ENCODE results near the gene MLIP.

MLIP gene

DNA sequence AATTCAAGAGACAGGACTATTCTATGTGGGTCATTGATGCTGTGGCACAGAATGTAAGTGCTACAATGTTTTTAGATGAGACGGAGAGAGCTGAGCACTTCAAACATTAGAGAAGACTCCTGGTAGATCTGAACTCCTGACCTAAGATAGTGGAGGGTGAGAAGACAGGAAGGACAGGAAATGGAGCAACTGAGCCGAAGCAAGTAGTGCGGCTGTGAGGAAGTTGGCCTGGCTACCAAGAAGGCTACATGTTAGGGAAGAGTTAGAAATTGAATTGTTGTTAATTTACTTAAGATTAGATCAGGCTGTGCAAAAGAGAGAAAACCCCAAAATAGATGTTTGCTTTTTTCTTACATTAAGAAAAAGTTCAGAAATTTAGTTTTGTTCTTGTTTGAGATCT is 14.4 kb upstream of the MLIP start:
- in situ Hi-C loops (cut with MboI; ENCODE audit: low sequenced_read_pairs): no loop called here

DNA sequence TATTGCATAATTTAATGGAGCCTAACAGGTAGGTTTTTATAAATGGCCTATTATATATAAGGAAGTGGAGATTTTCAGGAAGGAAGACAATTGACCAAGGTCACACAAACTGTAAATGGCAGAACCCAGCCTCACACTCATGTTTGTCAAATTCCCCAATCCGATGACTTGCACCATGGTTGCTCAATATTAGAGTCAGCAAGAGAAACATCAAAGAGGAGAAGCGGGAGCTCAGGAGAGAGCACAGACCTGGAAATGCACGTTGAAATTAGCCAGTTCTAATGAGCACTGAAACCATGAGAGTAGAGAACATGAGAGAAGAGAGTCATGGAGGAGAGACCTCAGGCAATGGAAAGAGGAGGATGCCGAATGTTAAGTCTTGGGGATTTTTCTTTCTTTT is 13.5 kb upstream of the MLIP start:
- in situ Hi-C loops (cut with MboI; ENCODE audit: low sequenced_read_pairs): no loop called here

DNA sequence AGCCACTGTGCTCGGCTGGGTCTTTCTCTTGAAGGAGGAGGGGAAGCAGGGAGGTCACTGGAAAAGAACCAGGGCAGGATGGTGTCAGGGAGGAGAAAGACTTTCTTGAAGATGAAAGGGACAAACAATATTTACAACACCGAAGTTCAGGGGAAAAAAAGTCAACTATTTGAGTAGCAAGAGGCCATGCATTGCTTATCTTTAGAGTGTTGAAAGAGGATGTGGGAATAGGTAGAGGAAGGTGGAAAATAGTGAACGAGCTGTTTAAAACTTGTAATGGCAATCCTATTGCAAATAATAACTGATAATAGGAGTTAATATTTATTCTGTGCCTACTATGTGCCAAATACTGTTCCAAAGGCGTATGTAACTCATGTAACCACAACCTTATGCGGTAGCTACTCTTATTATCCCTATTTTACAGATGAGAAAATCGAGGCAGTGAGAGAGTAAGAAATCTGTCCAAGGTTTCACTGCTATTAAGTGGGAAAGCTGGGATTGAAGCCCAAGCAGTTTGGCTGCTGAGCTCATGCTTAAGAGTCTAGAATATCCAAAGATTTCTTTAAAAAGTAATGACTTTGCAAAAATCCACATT is 12.7 kb upstream of the MLIP start:
- in situ Hi-C loops (cut with MboI; ENCODE audit: low sequenced_read_pairs): no loop called here

DNA sequence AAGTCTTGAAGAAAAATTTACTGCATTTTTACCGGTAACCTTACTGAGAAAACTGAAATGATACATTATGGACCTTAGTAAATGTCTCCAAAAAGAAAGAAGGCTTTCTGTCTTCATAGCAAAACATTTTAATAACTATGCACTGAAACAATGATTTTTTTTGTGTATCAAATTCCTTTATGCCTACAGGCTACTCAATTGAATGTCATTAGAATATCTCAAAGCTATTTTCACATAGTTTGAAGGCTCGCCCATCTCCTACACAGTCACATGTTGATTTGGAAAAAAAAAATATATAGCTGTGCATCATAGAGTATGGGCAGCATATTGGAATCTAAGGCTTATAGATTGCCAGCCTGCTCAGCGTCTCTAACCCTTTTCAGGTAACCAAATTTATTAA is 12.0 kb upstream of the MLIP start:
- in situ Hi-C loops (cut with MboI; ENCODE audit: low sequenced_read_pairs): no loop called here

DNA sequence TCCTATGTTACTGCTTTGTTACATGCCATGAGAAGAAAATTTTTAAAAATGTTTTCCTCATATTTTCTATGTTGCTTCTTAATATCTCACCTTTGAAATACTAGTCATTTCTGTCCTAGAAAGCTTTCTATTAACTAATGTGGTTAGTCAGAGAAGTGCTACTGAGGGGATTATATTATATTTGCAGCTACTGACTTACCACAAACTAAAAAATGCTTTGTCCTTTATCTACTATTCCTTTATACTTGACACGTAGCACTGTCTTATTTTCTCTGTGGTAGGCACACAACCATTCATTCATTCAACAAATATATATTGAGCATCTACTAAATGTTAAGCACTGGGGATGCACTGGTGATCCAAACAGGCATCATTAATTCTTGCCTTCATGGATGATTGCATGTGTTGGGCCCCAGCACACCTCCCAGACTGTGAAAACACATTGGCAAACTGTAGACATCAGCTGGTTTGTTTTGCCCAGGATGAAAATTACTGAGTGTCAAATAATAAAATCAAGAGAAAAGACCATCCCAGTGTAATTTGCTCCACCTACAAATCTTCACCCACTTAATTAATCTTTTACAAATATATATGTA is 10.7 kb upstream of the MLIP start:
- in situ Hi-C loops (cut with MboI; ENCODE audit: low sequenced_read_pairs): no loop called here

DNA sequence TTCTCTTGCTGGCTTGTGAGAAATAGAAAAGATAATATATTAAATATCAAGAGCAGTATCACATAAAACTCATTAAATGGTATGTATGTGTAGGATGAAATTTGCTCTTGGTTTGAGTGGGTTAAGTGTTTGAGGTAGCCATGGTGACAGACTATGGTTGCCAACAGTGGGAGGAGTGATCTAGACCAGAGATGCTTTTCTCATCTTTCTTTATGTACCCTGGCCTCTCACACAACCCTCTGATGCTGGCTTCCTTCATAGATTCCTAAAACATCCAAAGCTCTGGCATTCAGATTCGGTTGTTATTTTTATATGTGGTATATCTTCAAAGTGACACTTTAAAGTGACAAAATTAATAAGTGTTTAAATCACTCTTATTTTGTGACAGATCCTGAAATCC is 9.0 kb upstream of the MLIP start:
- in situ Hi-C loops (cut with MboI; ENCODE audit: low sequenced_read_pairs): no loop called here

DNA sequence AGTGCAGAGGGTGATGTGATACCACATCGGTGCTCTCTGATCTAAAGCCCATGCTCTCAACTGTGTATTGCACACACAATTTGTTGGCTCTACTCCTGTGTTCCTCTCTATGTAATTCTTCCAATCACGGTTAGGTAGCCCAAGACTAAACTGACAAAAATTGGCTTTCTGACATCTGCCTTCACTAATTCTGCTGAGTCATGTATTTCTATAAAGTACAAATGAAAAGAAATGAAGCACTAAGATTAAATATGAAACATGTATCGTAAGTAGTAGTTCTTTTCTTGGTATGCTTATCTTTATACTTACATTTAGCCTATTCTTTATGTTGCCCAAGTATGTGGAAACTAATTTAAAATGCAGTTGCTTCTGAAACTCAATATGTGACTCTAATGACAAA is 7.7 kb upstream of the MLIP start:
- in situ Hi-C loops (cut with MboI; ENCODE audit: low sequenced_read_pairs): no loop called here

DNA sequence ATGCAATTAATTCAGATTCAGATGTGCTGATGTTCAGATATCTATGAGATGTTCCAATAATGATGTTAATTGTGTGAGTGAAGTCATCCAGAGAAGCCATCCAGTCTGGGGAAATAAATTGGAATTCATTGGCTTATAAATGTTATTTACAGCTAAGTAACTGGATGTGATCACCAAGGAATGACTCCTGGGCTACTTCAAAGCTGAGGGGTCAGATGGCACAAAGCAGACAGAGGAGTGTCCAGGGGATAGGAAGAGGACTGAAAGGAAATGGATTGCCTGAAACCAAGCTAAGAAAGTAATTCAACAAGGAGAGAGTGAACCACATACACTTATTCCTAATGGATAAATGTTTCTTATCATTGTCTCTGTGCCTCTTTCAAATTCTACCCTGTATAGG is 4.5 kb upstream of the MLIP start:
- in situ Hi-C loops (cut with MboI; ENCODE audit: low sequenced_read_pairs): no loop called here

DNA sequence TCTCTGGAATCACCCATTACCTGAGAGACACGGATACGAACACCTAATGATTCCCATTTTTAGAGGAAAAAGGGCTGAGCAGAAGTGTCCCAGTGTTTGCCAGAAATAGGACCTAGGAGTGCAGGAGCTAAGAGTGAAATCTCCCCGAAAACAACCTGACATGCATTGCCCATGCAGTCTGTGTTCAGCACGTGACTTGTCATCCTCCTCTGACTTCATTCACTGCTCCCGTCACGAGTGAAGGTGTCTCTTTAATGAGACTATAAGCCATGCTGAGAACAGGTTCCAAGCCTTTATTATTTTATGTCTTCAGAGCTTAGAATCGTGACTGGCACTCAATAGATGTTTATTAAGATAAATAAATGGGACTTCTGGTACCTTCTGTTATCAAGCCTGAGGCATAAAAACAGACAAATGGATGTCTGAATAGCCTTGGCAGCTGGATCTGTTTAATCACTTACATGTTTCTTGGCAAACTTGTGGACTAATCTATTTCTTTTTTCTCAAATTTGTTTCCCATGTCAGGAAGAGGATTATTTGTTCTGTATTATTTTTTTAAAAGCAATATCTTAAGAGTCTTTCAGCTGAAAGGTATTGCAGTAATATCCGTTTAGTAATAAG is 3.7 kb upstream of the MLIP start:
- in situ Hi-C loops (cut with MboI; ENCODE audit: low sequenced_read_pairs): no loop called here

DNA sequence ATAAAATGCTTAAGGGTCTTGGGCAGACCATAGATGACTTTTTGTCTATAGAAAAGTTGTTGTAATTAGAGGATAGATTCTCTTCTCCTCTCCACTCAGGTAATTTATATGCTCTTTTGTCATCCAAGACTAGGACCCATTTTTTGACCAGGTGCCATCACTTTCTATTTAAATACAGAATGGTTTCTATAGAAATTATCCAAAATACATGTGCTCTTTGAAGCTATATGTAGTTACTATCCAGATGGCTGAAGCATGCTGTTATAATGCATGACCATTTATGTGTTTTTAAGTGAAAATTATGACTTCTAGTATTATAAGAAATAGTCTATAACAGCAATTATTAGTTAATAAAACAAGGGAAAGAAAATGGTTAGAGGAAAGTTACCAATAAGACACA is 3.0 kb upstream of the MLIP start:
- in situ Hi-C loops (cut with MboI; ENCODE audit: low sequenced_read_pairs): no loop called here

DNA sequence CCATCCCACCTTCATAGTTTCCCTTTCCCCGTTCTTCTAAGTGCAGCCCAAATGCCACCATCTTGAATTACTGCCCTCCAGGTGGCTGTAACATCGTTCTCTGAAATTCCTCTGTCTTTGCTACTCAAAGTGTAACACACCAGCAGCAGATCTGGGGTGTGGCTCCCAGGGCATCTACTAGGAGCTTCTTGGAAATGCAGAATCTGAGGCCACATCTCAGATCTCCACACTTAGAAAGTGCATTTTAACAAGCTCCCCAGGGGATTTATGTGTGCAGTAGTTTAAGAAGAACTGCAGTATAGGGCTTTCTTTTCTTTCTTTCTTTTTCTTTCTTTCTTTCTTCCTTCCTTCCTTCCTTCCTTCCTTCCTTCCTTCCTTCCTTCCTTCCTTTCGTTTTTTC is 1.7 kb upstream of the MLIP start:
- in situ Hi-C loops (cut with MboI; ENCODE audit: low sequenced_read_pairs): no loop called here

DNA sequence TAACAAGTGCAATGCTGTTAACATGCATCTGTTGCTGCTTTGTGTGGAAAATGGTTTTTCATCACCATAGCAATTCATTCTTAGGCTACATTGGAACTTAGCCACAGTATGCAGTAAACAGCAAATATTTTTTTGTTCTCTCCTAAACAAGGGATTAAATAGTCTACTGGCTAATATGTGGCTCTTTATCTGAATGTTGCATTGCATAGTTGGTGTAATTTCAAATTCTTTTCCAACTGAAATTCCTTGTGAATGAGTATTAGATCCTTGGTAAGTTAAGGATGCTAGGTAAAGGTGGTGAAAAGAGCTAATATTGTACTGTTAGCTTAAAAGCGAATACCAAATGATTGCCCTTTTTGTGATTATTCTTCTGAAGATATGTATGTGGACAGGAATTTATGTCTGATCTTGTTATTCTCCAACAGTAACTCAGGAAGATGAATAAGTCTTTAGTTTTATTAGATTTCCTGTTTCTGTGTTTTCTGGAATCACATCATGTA is 958 bp downstream of the MLIP start:
- in situ Hi-C loops (cut with MboI; ENCODE audit: low sequenced_read_pairs): no loop called here

DNA sequence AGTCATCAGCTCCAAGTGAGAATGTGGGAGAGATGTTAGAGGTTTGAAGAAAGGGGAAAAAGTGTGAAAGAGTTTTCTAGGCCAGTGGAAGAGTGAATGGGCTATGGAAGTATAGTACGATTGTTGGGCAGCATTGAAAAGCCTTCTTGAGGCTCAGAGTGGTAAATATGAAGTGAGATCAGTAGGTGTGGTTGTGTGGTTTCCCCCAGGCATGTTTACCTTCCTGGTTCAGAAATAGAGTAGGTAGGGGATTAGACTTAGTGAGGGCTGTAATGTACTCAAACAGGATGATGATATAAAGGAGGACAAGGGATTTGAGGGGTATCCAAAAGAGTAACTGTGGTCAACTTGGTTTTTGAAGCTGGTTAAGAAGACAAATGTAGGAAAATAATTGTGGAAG is 3.7 kb downstream of the MLIP start:
- in situ Hi-C loops (cut with MboI; ENCODE audit: low sequenced_read_pairs): no loop called here

DNA sequence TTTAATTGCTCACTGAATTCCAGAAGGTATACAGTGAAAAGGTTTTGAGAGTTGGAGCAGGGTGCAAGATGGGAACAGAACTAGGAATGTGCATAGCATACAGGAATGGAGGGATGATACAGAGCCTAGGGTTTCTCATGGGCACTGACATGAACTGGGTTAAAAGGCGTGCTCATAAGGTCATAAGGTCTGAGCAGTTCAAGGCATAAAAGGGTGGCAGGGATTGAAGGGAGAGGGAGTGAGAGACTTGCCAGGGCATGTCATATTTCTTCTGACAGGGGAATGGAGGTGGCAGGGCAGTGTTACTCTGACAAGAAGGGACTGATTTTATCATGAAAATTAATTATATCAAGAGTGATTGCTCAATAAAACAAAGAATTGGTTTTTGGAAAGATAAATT is 4.7 kb downstream of the MLIP start:
- in situ Hi-C loops (cut with MboI; ENCODE audit: low sequenced_read_pairs): no loop called here

DNA sequence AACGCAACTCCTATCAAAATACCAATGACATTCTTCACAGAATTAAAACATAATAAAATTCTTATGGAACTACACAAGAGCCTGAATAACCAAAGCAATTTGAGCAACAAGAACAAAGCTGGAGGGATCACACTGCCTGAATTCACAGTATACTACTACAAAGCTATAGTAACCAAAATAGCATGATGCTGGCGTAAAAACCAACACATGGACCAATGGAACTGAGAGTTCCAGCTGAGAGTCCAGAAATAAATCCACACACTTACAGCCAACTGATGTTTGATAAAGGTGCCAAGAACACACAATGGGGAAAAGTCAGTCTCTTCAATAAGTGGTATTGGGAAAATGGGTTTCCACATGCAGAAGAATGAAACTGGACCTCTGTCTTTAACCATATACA is 6.9 kb downstream of the MLIP start:
- in situ Hi-C loops (cut with MboI; ENCODE audit: low sequenced_read_pairs): no loop called here

DNA sequence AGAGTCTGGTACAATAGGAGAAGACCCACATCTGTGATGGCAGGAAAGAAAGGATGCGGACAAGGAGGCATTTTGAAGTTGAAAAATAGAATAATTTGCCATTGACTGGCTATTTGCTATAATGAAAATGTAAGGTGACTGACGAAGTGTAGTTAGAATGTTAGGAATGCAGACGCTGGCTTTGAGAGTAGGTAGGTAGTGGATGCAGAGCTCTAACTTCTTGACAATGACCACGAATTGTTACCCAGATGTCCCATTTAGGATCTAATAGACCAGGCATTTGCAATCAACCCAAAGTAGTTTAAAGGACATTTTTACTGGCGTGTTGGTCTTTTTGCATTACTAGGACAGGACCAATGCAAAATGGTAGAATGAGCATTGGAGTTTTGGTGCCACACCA is 14.2 kb downstream of the MLIP start:
- in situ Hi-C loops (cut with MboI; ENCODE audit: low sequenced_read_pairs): no loop called here

DNA sequence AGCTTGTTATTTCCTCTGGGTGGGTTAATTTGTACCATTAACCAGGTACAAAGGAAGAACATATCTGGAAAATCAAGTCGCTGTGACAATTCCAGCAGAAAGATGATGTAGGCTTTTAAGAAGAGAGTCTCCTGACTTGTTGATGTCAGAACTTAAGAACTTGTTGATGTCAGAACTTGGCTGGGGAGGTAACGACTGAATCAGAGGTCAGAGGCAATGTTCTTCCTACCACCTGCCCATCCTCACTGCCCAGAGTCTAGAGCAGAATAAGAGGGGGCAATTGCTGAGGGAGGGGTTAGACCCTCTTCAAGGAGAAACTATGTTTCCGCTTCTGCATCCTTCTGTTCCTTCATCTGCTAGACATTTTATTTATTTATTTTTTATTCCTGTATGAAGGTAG is 18.9 kb downstream of the MLIP start:
- in situ Hi-C loops (cut with MboI; ENCODE audit: low sequenced_read_pairs): no loop called here

DNA sequence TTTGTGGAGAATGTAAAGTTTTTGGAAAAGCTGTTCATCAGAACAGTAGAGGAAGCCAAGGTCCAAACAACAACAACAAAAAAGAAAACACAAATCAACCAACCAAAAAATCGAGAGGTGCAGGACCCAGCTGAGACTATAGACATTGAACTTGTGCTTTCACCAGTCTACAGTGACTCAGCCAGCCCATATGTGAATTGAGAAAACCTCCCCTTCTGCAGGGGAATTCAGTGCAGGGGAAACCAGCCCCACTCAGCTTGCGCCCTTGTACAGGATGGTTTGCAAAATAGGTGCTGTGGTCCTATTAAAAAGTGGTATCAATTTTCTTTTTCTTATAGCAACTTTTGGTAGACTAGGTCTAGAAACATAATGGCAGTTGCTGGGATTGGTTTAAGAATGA is 21.3 kb downstream of the MLIP start:
- in situ Hi-C loops (cut with MboI; ENCODE audit: low sequenced_read_pairs): no loop called here

DNA sequence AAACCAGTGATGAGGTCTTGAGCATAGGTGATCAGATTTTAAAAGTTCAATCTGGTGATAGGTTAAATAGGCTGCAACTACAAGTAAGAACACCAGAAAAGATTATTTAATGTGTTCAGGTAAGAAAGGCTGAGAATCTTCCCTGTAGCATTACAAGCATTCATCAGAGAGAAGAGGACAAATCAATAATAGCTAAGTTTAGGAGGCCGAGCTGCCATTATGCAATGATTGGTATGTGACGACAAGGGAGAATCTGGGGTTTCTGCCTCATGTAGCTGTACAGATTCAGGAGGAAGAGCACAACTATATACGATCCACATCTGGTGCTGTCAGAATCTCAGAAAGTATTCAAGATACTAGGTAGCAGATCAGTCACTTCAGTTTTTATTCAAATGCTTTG is 21.9 kb downstream of the MLIP start:
- in situ Hi-C loops (cut with MboI; ENCODE audit: low sequenced_read_pairs): no loop called here

DNA sequence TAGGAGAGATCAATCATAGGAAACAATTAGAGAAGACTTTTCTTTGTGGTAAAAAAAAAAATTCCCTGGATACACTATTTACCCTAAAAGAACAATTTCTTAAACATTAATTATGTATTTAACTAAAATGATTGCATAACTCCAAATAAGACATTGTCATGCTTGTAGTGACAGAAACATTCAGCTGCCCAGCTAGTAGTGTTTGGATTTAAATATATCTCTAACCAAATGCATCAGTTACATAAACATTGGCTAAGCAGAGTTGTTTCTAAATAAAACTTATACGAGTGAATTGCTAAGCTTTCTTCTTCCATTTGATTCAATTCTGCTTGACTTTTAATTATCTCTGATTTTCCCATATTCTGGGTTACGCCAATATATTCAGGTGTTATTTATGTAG is 23.7 kb downstream of the MLIP start:
- in situ Hi-C loops (cut with MboI; ENCODE audit: low sequenced_read_pairs): no loop called here

DNA sequence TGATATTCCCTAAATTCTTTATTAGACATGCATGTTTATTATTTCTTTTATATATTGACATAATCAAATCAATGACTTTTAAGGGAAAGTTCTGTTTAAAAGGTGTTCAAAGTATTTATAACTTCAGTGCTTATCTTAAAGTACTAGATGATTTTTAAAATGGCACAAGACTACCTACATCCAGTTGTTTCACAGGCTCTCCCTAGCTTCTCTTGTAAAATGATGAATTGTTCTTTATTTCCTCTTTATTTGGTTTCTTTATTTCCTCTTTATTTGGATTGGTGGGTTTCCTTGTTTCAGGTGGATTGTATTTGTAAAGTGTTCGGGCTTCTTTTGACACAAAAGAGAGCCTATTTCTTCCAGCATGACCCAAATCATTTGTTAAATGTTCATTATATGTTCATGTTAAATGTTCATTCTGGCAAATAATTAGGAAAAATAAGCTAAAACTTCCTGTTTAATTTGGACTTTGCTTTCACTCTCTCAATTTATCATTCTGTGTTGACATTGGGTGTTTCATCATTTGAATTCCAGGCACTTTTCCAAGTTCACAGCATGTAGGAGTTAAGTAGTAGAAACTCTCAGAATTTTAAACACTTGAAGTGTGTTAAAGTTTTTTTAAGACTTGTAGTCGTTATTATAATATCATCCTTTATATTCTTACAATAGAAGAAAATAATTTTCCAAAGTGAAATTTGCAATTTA is 24.6 kb downstream of the MLIP start:
- in situ Hi-C loops (cut with MboI; ENCODE audit: low sequenced_read_pairs): no loop called here

DNA sequence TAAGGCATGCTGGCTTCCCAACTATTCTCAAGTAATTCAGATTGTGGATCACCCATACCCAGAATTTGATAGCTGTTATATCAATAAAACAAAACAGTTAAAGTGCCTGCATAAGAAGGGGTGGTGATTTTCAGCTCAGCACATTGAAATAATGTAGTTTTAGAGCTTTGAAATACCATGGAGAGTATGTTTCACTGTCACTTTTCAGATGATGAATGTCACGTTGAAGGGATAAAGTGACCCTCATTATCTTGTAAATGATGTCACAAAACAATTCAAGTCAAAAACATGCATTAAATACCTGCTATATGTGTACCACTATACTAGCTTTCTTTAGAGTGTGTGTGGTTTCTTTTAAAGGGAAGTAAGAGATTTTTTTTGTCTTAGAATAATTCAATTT is 27.6 kb downstream of the MLIP start:
- in situ Hi-C loops (cut with MboI; ENCODE audit: low sequenced_read_pairs): no loop called here

Data from HL-60/S4 treated with phorbol 12-myristate 13-acetate at 8.2 ng/mL for 4 days and 3 days (cell line).